Body of pancreas (tissue), 4 donors: ENCODE data around the gene EFR3B.

Source experiments
- POLR2A ChIP-seq, 3 donors: fragments of 450-650 bp; IDR thresholded peaks; one replicate each; pipeline ENCODE4 v1.6.1; 2016; ENCODE audit warnings: antibody characterized with exemption in 3 of 3, mild to moderate bottlenecking in 2 of 3
- TF ChIP-seq, protein P1 (sequence below), 7 experiments: fragments of 450-650 bp in 4 of 7; fragments of 200-600 bp in 3 of 7; sonication (generic) in 3 of 7; IDR thresholded peaks; one replicate each; pipeline ENCODE4 v1.5.1; 2016 to 2019; ENCODE audit warnings: antibody characterized with exemption in 7 of 7

DNA sequence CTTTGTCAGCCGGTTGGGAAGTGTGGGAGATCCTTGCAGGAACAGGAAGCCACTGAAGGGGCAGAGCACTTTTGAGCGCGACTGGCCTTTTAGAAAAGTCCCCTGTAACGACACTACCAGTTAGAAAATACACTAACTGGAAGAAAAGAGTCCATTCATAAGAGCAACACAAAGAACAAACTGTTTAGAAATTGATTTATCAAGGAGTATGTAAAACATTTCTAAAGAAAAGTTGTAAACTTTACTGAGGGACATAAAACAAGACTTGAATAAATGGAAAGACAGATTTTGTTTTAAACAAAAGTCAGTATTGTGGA is 156.3 kb downstream of the EFR3B start:
- TF ChIP-seq, protein P1, sequence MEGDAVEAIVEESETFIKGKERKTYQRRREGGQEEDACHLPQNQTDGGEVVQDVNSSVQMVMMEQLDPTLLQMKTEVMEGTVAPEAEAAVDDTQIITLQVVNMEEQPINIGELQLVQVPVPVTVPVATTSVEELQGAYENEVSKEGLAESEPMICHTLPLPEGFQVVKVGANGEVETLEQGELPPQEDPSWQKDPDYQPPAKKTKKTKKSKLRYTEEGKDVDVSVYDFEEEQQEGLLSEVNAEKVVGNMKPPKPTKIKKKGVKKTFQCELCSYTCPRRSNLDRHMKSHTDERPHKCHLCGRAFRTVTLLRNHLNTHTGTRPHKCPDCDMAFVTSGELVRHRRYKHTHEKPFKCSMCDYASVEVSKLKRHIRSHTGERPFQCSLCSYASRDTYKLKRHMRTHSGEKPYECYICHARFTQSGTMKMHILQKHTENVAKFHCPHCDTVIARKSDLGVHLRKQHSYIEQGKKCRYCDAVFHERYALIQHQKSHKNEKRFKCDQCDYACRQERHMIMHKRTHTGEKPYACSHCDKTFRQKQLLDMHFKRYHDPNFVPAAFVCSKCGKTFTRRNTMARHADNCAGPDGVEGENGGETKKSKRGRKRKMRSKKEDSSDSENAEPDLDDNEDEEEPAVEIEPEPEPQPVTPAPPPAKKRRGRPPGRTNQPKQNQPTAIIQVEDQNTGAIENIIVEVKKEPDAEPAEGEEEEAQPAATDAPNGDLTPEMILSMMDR (IDR thresholded peaks at IDR 0.05) = no peak
- TF ChIP-seq POLR2A (IDR thresholded peaks at IDR 0.05) = no peak
